ENCODE data around the gene PUDP. TPM values are rescaled to one million over a fixed set of nuclear protein-coding genes. Genes with fewer than 3 reads are reported as not detected.

Gene PUDP
- total and polyA plus RNA-seq, 10 donors = 9.2 to 27.2 (median 21.1) TPM

DNA sequence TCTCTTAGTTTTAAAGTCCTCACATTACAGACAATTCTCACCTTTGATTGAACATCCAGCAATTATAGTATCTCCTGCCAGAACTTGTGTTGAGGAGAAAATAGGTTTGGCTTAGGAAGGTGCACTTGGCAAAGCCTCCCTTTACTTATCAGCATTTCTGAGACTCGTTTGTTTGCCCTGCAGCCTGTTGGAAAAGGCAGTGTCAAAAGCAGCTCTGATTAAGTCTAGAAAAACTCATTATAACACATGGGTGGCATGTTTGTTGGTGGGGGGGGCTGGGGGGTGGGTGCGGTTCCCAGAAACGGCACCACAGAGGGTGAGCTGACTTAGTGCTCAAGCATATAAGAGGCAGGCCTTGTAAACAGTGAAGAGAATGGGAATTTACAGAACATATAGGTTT, 21.7 kb upstream of the PUDP start:
- no peaks in the 10 kb centered on the region for H3K27me3 ChIP-seq (replicated peaks in 1 of 7)
- H3K9me3 ChIP-seq = peaks cover 0 to 12% (median 0%) of the 10 kb centered on the region in 8 donors
- intact Hi-C loops (cut with DNase I; ENCODE audit: low total_unique reads) = no loop called here
- DNase-seq = no peak
- H3K4me3 ChIP-seq = no peak overlapping the region
- TF ChIP-seq, protein P1, sequence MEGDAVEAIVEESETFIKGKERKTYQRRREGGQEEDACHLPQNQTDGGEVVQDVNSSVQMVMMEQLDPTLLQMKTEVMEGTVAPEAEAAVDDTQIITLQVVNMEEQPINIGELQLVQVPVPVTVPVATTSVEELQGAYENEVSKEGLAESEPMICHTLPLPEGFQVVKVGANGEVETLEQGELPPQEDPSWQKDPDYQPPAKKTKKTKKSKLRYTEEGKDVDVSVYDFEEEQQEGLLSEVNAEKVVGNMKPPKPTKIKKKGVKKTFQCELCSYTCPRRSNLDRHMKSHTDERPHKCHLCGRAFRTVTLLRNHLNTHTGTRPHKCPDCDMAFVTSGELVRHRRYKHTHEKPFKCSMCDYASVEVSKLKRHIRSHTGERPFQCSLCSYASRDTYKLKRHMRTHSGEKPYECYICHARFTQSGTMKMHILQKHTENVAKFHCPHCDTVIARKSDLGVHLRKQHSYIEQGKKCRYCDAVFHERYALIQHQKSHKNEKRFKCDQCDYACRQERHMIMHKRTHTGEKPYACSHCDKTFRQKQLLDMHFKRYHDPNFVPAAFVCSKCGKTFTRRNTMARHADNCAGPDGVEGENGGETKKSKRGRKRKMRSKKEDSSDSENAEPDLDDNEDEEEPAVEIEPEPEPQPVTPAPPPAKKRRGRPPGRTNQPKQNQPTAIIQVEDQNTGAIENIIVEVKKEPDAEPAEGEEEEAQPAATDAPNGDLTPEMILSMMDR (IDR thresholded peaks at IDR 0.05 in 8 of 11, conservative IDR thresholded peaks at IDR 0.05 in 3 of 11) = no peak
- no peak for TF ChIP-seq POLR2A (IDR thresholded peaks at IDR 0.05)
- TF ChIP-seq POLR2AphosphoS5 (IDR thresholded peaks at IDR 0.05) = no peak
- WGBS, 5 donors = 87 to 95% (median 93%) methylated on average over 3 of the region's 3 CpGs
- no peaks in the 10 kb centered on the region for H3K4me1 ChIP-seq
- H3K36me3 ChIP-seq = no peaks in the 10 kb centered on the region
- H3K27ac ChIP-seq = no peak overlapping the region

DNA sequence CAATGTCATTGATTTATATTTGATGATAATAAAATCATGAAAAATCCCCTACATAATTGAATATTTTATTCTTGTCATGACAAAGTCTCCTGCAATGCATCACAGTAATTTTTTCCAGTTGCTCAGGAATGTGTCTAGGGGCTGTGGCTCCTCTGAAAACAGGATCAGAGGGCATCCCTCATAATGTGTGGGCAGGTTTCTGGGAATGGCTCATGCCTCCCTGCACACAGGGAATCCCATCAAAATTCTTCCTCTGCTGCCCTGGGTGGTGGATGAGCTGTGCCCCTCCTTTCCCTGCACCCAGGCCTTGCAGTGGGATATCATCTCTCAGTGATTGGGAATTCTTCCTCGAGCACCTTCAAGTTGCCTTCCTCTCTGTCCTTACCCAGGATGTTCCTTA, 20.4 kb upstream of the PUDP start:
- Histone ChIP-seq H3K27me3 (replicated peaks in 1 of 7) (no peaks in the 10 kb centered on the region), H3K36me3 (no peaks in the 10 kb centered on the region), H3K27ac (no peak overlapping the region), H3K4me3 (no peak overlapping the region), H3K4me1 (no peaks in the 10 kb centered on the region), H3K9me3 (peaks cover 0 to 12% (median 0%) of the 10 kb centered on the region in 8 donors)
- TF ChIP-seq, protein P1 (IDR thresholded peaks at IDR 0.05 in 8 of 11, conservative IDR thresholded peaks at IDR 0.05 in 3 of 11) = no peak
- no peak for TF ChIP-seq POLR2A (IDR thresholded peaks at IDR 0.05)
- intact Hi-C loops (cut with DNase I; ENCODE audit: low total_unique reads) = no loop called here
- DNase-seq = no peak
- WGBS, 5 donors = 83 to 100% (median 94%) methylated on average over 1 of the region's 1 CpG

DNA sequence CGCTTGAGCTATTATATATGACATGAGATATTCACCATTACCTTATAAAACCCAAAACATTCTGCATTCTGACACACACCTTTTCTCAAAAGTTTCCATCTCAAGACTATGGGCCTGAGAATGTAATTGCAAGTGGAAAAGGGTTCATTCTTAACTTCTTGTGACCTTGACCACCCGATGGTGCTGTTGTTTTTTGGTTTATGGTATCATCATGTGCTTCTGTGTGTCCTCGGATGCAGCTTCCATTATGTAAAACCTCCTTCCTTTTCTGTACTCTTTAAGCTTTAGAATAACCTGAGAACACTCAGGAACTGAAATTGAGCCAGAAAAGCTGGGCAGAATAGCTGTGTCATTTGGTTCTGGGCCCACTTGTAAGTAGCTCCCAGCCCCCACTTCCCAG, 16.2 kb upstream of the PUDP start:
- TF ChIP-seq, protein P1 (IDR thresholded peaks at IDR 0.05 in 8 of 11, conservative IDR thresholded peaks at IDR 0.05 in 3 of 11) = no peak
- TF ChIP-seq POLR2AphosphoS5 (IDR thresholded peaks at IDR 0.05) (no peak), POLR2A (IDR thresholded peaks at IDR 0.05) (no peak)
- no peaks in the 10 kb centered on the region for H3K4me1 ChIP-seq
- intact Hi-C loops (cut with DNase I; ENCODE audit: low total_unique reads) = no loop called here
- DNase-seq = no peak
- peaks cover 0 to 11% (median 0%) of the 10 kb centered on the region in 8 donors for H3K9me3 ChIP-seq
- H3K36me3 ChIP-seq = no peaks in the 10 kb centered on the region
- H3K27me3 ChIP-seq (replicated peaks in 1 of 7) = no peaks in the 10 kb centered on the region
- H3K4me3 ChIP-seq = no peak overlapping the region
- H3K27ac ChIP-seq = no peak overlapping the region
- 58 to 80% (median 76%) methylated on average over 3 of the region's 3 CpGs for WGBS, 5 donors

DNA sequence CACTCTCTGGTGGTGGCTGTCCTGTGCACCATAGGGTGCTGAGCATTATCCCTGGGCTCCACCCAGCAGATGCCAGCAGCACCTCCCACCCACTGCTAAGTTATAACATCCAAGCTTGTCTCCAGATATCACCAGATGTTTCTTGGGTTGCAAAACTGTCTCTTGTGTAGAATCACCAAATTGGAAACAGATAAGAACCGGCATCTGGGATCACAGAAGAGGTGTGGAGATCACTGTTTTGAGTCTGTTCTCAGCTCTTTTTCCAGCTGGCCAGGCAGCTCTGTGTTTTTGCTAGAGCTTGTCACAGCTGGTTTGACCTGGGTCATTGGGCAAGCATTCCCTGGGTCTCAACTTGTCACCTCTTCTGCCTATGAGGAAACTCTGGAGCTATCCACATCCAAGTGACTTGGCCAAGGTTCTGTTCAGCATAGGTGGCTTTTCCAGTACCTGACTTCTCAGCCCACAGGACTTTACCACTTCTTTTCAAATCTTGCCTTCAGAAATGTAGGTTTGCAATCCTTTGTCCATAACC, 15.3 kb upstream of the PUDP start:
- no peak for TF ChIP-seq POLR2A (IDR thresholded peaks at IDR 0.05)
- TF ChIP-seq POLR2AphosphoS5 (IDR thresholded peaks at IDR 0.05) = no peak
- TF ChIP-seq, protein P1 (IDR thresholded peaks at IDR 0.05 in 8 of 11, conservative IDR thresholded peaks at IDR 0.05 in 3 of 11) = no peak
- H3K36me3 ChIP-seq = no peaks in the 10 kb centered on the region
- H3K27me3 ChIP-seq (replicated peaks in 1 of 7) = no peaks in the 10 kb centered on the region
- no peak for DNase-seq
- H3K4me3 ChIP-seq = no peak overlapping the region
- intact Hi-C loops (cut with DNase I; ENCODE audit: low total_unique reads) = no loop called here
- peaks cover 0 to 8% (median 0%) of the 10 kb centered on the region in 8 donors for H3K9me3 ChIP-seq
- no peaks in the 10 kb centered on the region for H3K4me1 ChIP-seq
- WGBS, 5 donors = 69 to 100% (median 89%) methylated on average over 1 of the region's 1 CpG
- H3K27ac ChIP-seq = no peak overlapping the region

Measured in spleen (tissue), 11 donors.